GM13977 (cell line): ENCODE data around the gene TWSG1.
"Not testable (repeated sequence)": the region's sequence is repeated elsewhere in the genome, so short reads cannot be mapped to it uniquely, and the experiment has no call there.

Experiments
- DNase-seq: peaks from one replicate; pipeline ENCODE4 v3.0.0; 2012; ENCODE audit warnings: low spot score
- CTCF ChIP-seq: IDR thresholded peaks from 2 replicates; pipeline ENCODE4 v1.5.1; 2012; ENCODE audit warnings: mild to moderate bottlenecking, control low read depth; ENCODE audit not compliant: insufficient read depth; ENCODE audit errors: extremely low read depth, missing control alignments
- in situ Hi-C: fragments of 300-500 bp; cut with MboI; formaldehyde crosslinking; loops from one replicate; pipeline ENCODE4 v1.12.0; 2022; ENCODE audit warnings: low sequenced_read_pairs, low pct_unique_long_range_greater_than_20kb, mixed read lengths, inconsistent platforms; ENCODE audit not compliant: unreplicated experiment

The TWSG1 gene

GRCh38 chr18:9366126-9366714, 31.6 kb downstream of the TWSG1 start:
- no peak for TF ChIP-seq CTCF
- no peak for DNase-seq
- in situ Hi-C loops = no loop called here

DNA sequence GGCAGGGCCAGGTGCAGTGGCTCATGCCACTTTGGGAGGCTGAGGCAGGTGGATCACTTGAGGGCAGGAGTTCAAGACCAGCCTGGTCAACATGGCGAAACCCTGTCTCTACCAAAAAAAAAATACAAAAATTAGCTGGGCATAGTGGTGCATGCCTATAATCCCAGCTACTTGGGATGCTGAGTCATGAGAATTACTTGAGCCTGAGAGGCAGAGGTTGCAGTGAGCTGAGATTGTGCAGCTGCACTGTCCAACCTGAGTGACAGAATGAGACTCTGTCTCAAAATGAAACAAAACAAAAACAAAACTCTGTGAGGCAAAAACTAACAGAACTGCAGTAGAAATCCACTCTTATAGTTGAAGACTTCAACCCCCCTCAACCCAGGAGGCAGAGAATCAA, 38.7 kb downstream of the TWSG1 start:
- in situ Hi-C loops, DNase-seq: not testable (repeated sequence)

- in situ Hi-C loops = no loop called here
- no peak for DNase-seq
- TF ChIP-seq CTCF = no peak
Measured at GRCh38 chr18:9379118-9379517, 44.5 kb downstream of the TWSG1 start.

GRCh38 chr18:9380101-9380500, 45.5 kb downstream of the TWSG1 start:
- no peak for DNase-seq
- in situ Hi-C loops = no loop called here
- no peak for TF ChIP-seq CTCF

- no peak for DNase-seq
- no peak for TF ChIP-seq CTCF
- in situ Hi-C loops = no loop called here
Measured at GRCh38 chr18:9380621-9381395, 46.2 kb downstream of the TWSG1 start.

- in situ Hi-C loops = no loop called here
- DNase-seq = no peak
- no peak for TF ChIP-seq CTCF
Measured at GRCh38 chr18:9386879-9387278, 52.3 kb downstream of the TWSG1 start.

DNA sequence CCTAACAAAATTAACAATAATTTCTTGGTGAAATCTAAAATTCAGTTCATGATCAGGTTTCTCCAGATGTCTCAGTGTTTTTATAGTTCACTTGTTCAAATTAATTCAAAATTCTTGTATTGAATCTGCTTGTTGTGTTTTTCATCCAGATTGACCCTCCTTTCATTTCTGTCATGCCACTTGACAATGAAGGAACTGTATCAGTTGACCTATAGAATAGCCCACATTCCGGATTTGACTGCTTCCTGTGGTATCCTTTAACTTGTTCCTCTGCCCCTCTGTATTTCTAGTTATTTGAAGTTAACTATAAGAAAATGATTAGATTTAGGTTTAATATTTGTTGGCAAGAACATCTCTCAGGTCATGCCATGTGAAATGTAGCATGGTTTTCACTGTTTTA, 53.3 kb downstream of the TWSG1 start:
- DNase-seq = no peak
- in situ Hi-C loops = no loop called here
- TF ChIP-seq CTCF = no peak
